HG03097 (cell line): ENCODE data around the gene RBP3.

Experiments
- ATAC-seq: cut with Tn5 transposase; IDR thresholded peaks from one replicate; pipeline ENCODE4 v1.9.1; 2021; ENCODE audit not compliant: unreplicated experiment, low FRiP score

Gene RBP3

DNA sequence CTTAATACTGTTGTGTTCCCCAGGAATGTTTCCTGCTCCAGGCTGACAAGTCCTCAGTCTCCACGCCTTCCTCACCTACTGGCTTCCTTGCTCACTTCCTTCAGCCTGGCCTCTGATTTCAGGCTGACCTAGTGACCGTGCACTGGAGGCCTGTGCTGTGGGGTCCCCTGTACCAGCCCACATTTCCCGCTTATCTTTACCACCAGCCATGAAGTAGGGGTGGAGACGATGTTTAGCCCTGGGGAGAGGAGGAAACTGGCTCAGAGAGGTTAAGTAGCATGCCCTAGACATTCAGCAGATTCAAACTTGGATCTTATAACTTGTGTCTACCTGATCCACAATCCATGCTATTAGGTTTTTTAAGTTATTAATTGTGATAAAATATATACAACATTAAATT is 40.7 kb downstream of the RBP3 start:
- ATAC-seq, result no peak

DNA sequence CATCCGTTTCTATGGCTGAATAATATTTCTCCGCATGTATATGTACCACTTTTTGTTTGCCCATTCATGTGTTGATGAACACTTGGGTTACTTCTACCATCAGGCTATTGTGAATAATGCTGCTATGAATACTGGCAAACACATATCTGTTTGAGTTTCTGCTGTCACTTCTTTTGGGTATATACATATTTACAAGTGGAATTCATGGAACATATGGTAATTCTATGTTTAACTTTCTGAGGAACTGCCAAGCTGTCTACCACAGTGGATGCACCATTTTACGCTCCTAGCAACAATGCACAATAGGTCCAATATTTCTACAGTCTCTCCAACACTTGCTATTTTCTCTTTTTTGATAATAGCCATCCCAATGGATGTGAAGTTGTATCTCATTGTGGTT is 41.5 kb downstream of the RBP3 start:
- ATAC-seq, result no peak

DNA sequence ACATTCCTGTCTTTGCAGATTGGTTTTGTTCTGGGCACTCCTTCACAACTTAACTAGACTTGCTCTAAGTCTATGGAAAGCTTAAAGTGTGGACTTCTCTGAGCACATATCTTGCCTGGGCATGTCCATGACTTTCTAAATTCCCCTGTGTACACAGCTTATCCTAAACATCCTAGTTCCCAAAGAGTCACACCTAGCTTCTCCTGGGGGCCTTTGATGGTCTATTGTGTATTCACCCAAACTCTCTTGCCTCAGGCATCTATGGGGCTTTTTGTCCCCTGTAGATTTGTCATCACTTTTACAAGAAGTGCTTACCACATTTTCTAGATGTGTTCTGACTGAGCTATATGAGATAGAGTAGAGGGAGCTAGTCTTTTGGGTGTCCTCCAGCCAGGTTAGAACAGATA is 48.2 kb downstream of the RBP3 start:
- ATAC-seq, result no peak

DNA sequence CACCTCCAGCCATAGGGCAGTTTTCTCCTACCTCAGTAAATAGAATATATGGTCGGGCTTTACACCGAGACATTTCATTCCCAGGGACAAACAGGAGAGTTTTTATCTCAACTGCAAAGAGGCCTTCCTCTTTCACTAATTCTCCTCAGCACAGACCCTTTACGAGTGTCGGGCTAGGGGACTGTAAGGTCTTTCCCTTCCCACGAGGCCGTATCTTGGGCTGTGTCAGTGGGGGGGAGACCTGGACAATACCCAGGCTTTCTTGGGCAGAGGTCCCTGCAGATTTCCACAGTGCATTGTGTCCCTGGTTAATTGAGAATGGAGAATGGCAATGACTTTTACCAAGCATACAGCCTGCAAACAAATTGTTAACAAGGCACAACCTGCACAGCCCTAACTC is 49.1 kb downstream of the RBP3 start:
- ATAC-seq, result no peak

DNA sequence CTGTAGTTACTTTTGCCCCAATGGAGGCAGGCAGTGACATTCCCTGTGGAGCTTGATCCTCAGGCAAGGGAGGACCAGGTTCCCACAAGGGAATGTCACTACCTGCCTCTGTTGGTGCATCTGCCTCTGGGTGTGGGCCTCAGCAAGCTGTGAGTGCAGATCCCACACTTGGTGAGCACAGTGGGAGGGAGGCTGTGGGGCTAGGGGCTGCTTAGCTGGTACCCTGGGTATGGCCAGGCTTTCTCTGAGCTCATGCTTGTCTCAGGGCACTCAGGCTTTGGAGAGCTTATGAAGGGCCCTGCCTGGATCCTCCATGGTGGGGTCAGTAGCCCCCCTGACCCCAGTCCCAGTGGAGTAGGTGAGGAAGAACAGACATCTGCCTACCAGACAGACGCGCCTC is 52.1 kb downstream of the RBP3 start:
- no peak for ATAC-seq

DNA sequence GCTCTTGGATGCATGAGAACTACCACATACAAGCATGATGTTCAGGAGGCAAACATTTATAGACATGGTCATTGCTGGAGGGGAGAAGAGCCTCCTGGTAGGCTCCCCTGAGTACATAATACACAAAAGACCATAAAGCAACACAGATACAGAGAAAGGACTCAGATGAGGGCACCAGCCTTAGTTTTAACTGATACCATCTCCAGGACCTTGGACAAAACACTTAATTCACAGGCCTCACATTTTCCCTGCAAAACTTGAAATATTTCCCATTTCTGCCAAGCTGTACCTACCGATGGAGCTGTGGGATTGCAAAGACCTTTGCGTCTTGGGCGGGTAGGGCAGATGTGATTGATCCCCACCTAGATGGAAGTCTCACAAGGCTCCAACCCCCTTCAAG is 52.6 kb downstream of the RBP3 start:
- ATAC-seq, result no peak

DNA sequence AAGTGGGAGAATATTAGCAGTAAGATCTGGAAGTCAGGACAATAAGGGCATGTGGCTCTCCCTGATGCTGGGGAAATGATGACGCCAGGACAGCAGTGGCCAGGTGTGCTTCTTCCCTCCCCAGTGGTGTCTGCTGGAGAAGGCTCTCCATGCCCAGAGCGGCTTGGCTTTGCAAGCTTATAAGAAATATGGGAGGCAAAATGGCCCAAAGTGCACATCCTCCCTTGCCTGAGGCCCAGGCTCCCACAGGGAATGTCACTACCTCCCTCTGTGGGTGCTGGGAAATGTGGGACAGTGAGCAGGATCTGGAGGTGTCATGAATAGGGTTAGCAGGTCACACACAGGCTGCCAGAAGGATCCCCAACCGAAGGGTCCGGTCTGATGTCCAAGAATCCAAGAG is 53.0 kb downstream of the RBP3 start:
- ATAC-seq, result no peak

DNA sequence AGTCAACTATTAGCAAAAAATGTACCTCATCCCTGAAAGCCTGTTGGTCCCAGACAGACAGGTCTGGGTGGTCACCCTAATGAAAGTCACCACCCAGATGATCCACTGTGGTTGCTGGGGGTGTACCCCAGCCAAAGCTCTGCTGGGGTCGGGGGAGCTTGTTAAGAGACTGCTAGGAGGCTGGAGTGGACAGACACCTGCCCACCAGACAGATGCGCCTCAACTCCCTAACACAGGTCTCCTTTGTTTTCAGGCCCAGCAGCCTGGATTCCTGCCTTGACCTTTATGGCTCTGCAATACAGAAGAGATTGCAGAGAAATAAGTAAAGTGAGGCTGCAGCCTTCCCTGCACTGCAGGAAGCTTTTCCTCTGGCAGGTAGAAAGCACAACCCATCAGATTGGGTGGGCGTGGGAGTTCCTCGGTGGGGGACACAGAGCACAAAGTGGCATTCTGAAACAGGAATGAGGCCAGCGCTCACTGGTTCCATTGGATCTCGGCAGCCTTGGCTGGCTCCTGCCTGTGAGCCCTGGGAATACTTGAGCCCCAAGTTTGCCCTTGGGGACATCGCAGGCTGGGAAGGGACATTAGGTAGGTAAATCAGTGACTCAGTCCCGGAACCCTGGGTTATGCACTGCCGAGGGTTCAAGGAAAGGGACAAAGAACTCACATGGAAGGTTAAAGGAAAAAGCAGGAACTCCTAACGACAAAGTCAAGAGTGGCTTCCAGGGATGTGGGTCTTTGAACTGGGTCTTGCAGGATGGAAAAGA is 53.9 kb downstream of the RBP3 start:
- no peak for ATAC-seq

DNA sequence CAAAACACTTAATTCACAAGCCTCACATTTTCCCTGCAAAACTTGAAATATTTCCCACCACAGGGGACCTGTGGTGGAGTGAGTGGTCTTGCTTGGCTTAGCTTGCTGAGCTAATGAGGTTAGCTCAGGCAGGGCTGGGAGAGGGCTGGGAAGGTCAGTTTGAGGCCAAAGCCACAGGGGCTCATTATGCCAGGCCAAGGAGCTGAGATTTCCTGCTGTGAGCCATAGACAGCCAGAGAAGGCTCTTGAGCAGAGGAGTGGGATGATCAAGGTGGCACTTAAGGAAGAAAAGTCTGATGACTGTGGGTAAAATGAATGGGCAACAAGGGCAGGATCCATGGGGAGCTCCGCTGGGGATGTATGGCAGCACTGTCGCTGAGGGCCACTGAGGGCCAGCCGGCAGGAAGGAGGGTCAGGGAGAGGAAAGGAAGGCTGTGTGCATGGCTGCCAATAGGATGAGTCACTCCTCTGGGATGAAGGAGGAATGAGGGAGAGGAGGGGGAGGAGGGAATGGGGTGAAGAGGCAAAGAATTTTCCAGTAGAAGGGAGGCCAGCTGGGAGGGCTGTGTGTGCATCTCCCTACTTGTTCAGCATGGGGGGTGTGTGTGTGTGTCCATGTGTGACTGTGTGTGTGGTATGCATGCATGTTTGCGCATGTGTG is 54.6 kb downstream of the RBP3 start:
- ATAC-seq, result no peak

DNA sequence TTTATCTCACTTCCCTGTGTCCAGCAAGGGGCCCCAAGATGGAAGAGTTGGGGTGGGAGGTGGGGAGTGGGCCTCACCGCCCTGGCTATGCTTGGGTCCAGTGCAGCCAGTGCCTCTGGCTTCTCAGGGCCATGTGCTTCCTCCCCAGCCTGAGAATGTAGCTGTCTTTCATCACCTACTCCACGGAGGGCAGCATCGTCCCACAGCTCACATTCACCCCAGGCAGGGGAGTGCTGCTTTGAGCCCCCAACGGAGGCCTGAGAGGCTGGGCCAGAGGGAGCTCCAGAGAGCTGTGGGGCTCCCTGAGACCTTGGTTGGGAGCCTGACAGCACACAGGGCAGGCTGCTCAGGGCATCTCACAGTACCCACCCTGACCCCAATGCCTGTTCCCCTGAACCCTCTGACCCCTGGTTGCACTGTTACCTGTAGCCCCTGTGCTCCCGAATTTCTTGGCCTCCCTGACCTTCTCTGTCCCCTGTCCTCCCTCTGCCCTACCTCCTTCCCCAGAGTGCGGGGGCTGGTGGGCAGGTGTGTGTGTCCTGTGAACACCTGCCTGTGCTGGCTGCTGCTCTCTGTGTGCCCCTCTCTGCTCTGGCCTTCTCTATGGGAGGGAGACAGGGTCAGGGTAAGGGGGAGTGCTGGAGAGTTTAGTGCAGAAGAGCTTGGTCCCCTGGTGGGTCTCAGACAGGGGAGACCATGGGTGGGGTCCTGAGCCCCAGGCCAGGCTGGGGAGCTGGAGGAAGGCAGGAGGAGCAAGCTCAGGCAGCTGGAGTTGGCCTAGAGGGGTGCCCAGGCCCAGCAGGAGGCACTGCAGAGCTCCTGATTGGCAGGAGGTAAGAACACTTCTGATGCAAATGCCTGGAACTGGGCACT is 55.5 kb downstream of the RBP3 start:
- no peak for ATAC-seq

DNA sequence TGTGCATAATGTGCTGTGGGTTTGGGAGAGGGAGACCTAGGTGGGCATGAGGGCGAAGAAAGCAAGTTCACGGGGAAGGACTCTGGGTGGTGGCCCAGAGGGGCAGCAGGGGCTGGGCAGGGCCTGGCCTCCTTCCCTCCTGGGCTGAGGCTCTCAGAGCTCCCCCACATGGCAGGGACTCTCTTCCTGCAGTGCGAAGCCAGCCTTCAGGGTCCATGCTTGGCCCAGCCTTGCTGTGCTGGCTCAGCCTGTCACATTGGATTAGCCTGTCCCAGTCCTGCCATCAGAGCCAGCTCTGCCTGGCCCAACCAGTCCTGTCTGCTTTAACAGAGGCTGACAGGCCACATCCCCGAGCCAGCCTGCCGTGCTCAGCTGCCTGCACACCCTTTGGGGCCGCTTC is 56.3 kb downstream of the RBP3 start:
- ATAC-seq, result no peak

DNA sequence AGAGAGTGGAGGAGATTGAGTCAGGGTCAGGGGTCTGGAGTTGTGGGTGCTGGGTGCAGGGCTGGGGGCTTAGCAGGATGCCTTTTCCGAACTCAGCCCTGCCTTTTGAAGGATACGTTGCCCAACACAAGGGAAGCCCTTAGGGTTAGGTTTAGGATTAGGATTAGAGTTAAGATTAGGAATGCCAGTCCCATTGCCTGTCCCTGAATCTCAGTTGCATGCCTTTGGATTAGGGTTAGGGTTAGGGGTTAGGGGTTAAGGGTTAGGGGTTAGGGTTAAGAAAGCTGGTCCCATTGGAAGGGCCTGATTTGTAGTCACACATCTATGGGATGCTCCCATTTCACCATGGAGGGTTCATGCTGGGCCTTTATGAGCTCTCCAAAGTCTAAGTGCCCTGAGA is 56.8 kb downstream of the RBP3 start:
- ATAC-seq, result no peak

DNA sequence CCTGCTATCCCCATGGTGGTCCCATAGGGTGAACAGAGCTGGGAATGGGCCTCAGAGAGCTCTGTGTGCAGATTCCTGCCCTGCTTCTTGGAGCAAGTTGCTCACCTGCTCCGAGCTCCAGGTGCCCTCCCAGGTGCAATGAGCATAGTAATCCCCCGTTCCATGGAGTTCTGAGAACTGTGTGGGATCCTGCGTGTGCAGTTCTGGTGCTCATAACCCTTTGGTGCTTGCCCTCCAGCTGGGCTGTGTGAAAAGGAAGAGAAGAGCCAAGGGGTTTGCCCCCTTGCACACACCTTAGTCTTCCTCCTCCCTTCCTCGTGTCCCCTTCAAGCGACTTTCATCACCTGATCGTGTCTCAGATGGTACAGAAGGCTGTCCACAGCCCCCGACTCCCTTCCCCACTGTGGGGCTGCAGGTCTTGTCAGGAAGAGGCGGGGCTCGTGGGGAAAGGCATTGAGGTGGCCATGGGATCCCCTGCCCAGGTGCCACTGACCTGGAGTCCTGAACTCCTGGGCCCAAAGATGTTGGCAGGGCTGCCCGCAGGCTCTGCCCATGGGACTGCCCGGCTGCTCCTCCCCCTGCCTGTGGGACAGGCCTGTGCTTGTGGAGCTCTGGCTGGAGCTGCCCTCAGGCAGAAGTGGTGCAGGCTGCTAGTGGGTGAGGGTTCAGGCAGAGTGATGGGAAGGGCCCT is 57.8 kb downstream of the RBP3 start:
- ATAC-seq, result no peak

DNA sequence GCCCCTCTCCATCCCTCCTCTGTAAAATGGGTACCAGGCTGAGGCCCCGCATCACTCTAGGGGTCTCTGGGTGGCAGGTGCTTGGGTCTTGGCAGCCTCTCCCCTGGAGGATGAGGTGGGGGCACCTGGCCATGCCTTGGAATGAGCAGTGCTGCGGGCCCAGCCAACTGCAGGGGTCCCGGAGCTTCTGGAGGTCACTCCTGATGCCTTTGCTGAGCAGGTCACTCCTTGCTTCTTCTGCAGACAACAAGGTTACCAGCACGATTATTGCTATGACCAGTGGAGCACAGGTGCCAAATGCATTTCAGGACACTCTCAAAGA is 58.3 kb downstream of the RBP3 start:
- ATAC-seq, result no peak

DNA sequence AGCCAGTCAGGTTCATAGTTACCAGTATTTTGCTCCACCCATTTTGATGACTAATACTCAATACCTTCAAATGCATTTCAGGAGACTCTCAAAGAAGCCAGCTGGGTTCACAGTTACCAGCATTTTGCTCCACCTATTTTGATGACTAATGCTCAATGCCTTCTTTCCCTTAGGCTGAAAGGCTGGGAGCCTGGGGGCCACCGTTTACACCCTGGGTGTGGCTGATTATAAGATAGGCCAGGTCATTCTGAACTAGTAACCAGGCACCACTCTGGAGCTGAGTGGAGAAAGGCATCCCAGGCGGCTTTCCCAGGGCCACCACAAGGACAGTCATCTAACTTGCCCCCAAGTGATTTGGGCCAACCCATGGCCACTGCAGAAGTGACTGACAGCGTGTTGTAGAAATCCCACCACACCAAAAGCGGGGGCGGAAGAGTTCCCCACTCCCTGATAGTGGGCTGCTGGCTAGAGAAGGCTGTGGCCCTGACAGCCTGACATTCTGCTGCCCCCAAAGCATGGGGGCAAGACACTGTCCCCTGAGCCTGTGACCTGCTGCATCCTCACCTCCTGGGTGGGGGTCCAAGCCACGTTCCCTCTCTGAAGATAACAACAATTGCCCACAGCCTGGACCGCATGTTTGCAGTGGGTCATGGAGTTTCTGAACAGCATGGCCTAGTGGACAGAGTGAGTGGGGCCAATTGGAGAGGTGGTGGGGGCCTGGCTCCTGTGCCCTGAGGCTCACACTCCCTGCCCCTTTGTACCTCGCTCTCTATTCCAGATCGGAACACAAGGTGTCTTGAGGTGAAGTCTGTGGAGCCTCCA is 58.9 kb downstream of the RBP3 start:
- ATAC-seq, result no peak
